Keratinocyte (primary cell): ENCODE measurements around the gene SYVN1.

Experiments
- EZH2 ChIP-seq: IDR thresholded peaks from one replicate; pipeline ENCODE4 v1.6.1; 2012; ENCODE audit warnings: inconsistent platforms, mild to moderate bottlenecking, low read length, moderate library complexity
- TF ChIP-seq, protein P1 (sequence below), 3 experiments: IDR thresholded peaks in 1 of 3; conservative IDR thresholded peaks in 1 of 3; optimal IDR thresholded peaks in 1 of 3; 2 replicates in 2 of 3; 3 replicates in 1 of 3; pipeline versions ENCODE3 to v1.5.1; 2011; ENCODE audit warnings: low read length in 3 of 3, mild to moderate bottlenecking in 3 of 3, moderate library complexity in 2 of 3, control low read depth in 1 of 3, inconsistent platforms in 1 of 3; ENCODE audit not compliant: insufficient read depth in 2 of 3; ENCODE audit errors: extremely low read depth in 1 of 3

DNA sequence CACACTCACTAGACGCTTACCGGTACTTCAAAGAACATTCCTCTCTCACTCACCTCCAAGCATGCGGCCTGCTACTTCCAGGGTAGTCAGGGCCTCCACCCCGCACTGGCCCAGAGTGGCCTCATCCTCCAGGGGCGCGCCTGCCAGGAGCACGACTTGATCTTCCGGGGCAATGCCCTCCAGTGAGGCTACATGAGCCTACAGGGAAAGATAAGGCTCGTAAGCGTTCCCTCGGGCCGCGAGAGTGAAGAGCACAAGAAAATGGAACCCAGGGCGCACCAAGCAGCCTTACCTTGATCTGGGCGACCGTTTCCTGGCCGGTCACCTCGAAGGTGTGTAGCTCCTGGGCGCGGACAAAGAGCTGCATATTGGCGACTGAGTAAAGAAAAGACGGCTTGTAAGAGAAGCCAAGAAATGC is 12.9 kb downstream of the SYVN1 start:
- TF ChIP-seq, protein P1, sequence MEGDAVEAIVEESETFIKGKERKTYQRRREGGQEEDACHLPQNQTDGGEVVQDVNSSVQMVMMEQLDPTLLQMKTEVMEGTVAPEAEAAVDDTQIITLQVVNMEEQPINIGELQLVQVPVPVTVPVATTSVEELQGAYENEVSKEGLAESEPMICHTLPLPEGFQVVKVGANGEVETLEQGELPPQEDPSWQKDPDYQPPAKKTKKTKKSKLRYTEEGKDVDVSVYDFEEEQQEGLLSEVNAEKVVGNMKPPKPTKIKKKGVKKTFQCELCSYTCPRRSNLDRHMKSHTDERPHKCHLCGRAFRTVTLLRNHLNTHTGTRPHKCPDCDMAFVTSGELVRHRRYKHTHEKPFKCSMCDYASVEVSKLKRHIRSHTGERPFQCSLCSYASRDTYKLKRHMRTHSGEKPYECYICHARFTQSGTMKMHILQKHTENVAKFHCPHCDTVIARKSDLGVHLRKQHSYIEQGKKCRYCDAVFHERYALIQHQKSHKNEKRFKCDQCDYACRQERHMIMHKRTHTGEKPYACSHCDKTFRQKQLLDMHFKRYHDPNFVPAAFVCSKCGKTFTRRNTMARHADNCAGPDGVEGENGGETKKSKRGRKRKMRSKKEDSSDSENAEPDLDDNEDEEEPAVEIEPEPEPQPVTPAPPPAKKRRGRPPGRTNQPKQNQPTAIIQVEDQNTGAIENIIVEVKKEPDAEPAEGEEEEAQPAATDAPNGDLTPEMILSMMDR (optimal IDR thresholded peaks at IDR 0.05 in 1 of 3, IDR thresholded peaks at IDR 0.05 in 1 of 3, conservative IDR thresholded peaks at IDR 0.05 in 1 of 3; ENCODE audit: extremely low read depth in 1 of 3, insufficient read depth in 2 of 3, low read length in 3 of 3): peak in 1 of 3 experiments; percentile 8
- no peak for TF ChIP-seq EZH2
